ENCODE results near the gene CYTH3. TPM values are rescaled to one million over a fixed set of nuclear protein-coding genes. Genes with fewer than 3 reads are reported as not detected.

CYTH3 gene
- total RNA-seq, 1 experiment from 2014 or later, result 19.2 TPM

- no peaks in the 10 kb centered on the region; the same call in 1 of the 2 replicates for H3K36me3 ChIP-seq
- no peak overlapping the region for H3K4me3 ChIP-seq
- H3K27ac ChIP-seq, result no peak overlapping the region
- DNase-seq, result no peak
- H3K9me3 ChIP-seq (replicated peaks), result no peaks in the 10 kb centered on the region
- H3K4me1 ChIP-seq, result peaks cover 6% of the 10 kb centered on the region; the same call in 1 of the 2 replicates
- H3K27me3 ChIP-seq, result no peaks in the 10 kb centered on the region
These were observed 89.4 kb downstream of the CYTH3 start for GRCh38 chr7:6182993-6183392.

- Histone ChIP-seq H3K36me3 (peaks cover 9% of the 10 kb centered on the region; the same call in 1 of the 2 replicates), H3K9me3 (replicated peaks) (no peaks in the 10 kb centered on the region; the same call in 1 of the 2 replicates), H3K27ac (no peak overlapping the region), H3K4me1 (peaks cover 6% of the 10 kb centered on the region; the same call in 1 of the 2 replicates), H3K27me3 (no peaks in the 10 kb centered on the region), H3K4me3 (no peak overlapping the region)
- DNase-seq, result no peak
These were observed 91.3 kb downstream of the CYTH3 start for GRCh38 chr7:6181136-6181535.

GRCh38 chr7:6180344-6180725 lies 92.1 kb downstream of the CYTH3 start:
- peaks cover 6% of the 10 kb centered on the region; the same call in 1 of the 2 replicates for H3K4me1 ChIP-seq
- H3K9me3 ChIP-seq (replicated peaks), result no peaks in the 10 kb centered on the region; the same call in 1 of the 2 replicates
- no peaks in the 10 kb centered on the region for H3K27me3 ChIP-seq
- peaks cover 13% of the 10 kb centered on the region for H3K36me3 ChIP-seq
- no peak overlapping the region for H3K4me3 ChIP-seq
- H3K27ac ChIP-seq, result no peak overlapping the region
- no peak for DNase-seq

GRCh38 chr7:6179620-6180343 lies 92.6 kb downstream of the CYTH3 start:
- DNase-seq, result no peak
- no peaks in the 10 kb centered on the region; the same call in 1 of the 2 replicates for H3K9me3 ChIP-seq (replicated peaks)
- H3K4me3 ChIP-seq, result no peak overlapping the region
- no peak overlapping the region for H3K27ac ChIP-seq
- H3K4me1 ChIP-seq, result peaks cover 6% of the 10 kb centered on the region; the same call in 1 of the 2 replicates
- H3K27me3 ChIP-seq, result no peaks in the 10 kb centered on the region
- peaks cover 15% of the 10 kb centered on the region for H3K36me3 ChIP-seq

- Histone ChIP-seq H3K4me3 (no peak overlapping the region), H3K9me3 (replicated peaks) (no peaks in the 10 kb centered on the region; the same call in 1 of the 2 replicates), H3K27ac (no peak overlapping the region), H3K36me3 (peaks cover 15% of the 10 kb centered on the region), H3K4me1 (peaks cover 6% of the 10 kb centered on the region; the same call in 1 of the 2 replicates), H3K27me3 (no peaks in the 10 kb centered on the region)
- no peak for DNase-seq
These were observed 94.0 kb downstream of the CYTH3 start for GRCh38 chr7:6178298-6179029.

- Histone ChIP-seq H3K4me3 (no peak overlapping the region), H3K27me3 (no peaks in the 10 kb centered on the region), H3K27ac (no peak overlapping the region), H3K36me3 (peaks cover 15% of the 10 kb centered on the region), H3K9me3 (replicated peaks) (no peaks in the 10 kb centered on the region; the same call in 1 of the 2 replicates), H3K4me1 (no peaks in the 10 kb centered on the region)
- no peak for DNase-seq
These were observed 96.8 kb downstream of the CYTH3 start for GRCh38 chr7:6175645-6176044.

- Histone ChIP-seq H3K9me3 (replicated peaks) (no peaks in the 10 kb centered on the region; the same call in 1 of the 2 replicates), H3K36me3 (peaks cover 15% of the 10 kb centered on the region), H3K27ac (no peak overlapping the region), H3K4me1 (no peaks in the 10 kb centered on the region), H3K27me3 (no peaks in the 10 kb centered on the region), H3K4me3 (no peak overlapping the region)
- no peak for DNase-seq
These were observed 99.5 kb downstream of the CYTH3 start for GRCh38 chr7:6172910-6173295.

GRCh38 chr7:6172224-6172909 lies 100.1 kb downstream of the CYTH3 start:
- H3K27me3 ChIP-seq, result no peaks in the 10 kb centered on the region
- DNase-seq, result no peak

GRCh38 chr7:6171532-6172223 lies 100.7 kb downstream of the CYTH3 start:
- no peaks in the 10 kb centered on the region for H3K4me1 ChIP-seq
- no peak for DNase-seq
- H3K4me3 ChIP-seq, result no peak overlapping the region
- no peaks in the 10 kb centered on the region for H3K27me3 ChIP-seq
- H3K36me3 ChIP-seq, result peaks cover 9% of the 10 kb centered on the region
- no peak overlapping the region for H3K27ac ChIP-seq
- no peaks in the 10 kb centered on the region; the same call in 1 of the 2 replicates for H3K9me3 ChIP-seq (replicated peaks)

More at GRCh38 chr7:6172224-6172909, 100.1 kb downstream of the CYTH3 start:
- Histone ChIP-seq H3K4me3 (no peak overlapping the region), H3K36me3 (peaks cover 15% of the 10 kb centered on the region), H3K4me1 (no peaks in the 10 kb centered on the region), H3K9me3 (replicated peaks) (no peaks in the 10 kb centered on the region; the same call in 1 of the 2 replicates), H3K27ac (no peak overlapping the region)

- H3K9me3 ChIP-seq (replicated peaks), result no peaks in the 10 kb centered on the region
- no peak for DNase-seq
- H3K36me3 ChIP-seq, result peaks cover 5% of the 10 kb centered on the region
- H3K27ac ChIP-seq, result no peak overlapping the region
- no peaks in the 10 kb centered on the region for H3K4me1 ChIP-seq
- H3K27me3 ChIP-seq, result no peaks in the 10 kb centered on the region
- H3K4me3 ChIP-seq, result no peak overlapping the region
These were observed 101.6 kb downstream of the CYTH3 start for GRCh38 chr7:6170571-6171531.

GRCh38 chr7:6169805-6170520 lies 102.5 kb downstream of the CYTH3 start:
- no peaks in the 10 kb centered on the region for H3K9me3 ChIP-seq (replicated peaks)
- DNase-seq, result no peak
- H3K27ac ChIP-seq, result no peak overlapping the region
- peaks cover 2% of the 10 kb centered on the region; the same call in 1 of the 2 replicates for H3K36me3 ChIP-seq
- H3K4me1 ChIP-seq, result no peaks in the 10 kb centered on the region
- no peak overlapping the region for H3K4me3 ChIP-seq
- H3K27me3 ChIP-seq, result no peaks in the 10 kb centered on the region

GRCh38 chr7:6168477-6168868 lies 104.0 kb downstream of the CYTH3 start:
- Histone ChIP-seq H3K27me3 (no peaks in the 10 kb centered on the region), H3K9me3 (replicated peaks) (no peaks in the 10 kb centered on the region), H3K4me1 (no peaks in the 10 kb centered on the region), H3K36me3 (no peaks in the 10 kb centered on the region; the same call in 1 of the 2 replicates), H3K4me3 (no peak overlapping the region), H3K27ac (no peak overlapping the region)
- no peak for DNase-seq
